Mesenchymal stem cell (in vitro differentiated cells and primary cell): Measurements from ENCODE around the gene TM9SF2.
A peak's percentile ranks its signal among the peaks of the same experiment; 100 is the strongest.
"Not testable (repeated sequence)": the region's sequence is repeated elsewhere in the genome, so short reads cannot be mapped to it uniquely, and the experiment has no call there.

Source experiments
- DNase-seq: peaks from one replicate; pipeline ENCODE4 v3.0.0-alpha.2; 2013
- H2AFZ ChIP-seq: one replicate; pipeline ENCODE4 v1.6.1; 2013; ENCODE audit warnings: low read depth, mild to moderate bottlenecking, control low read depth, inconsistent platforms, low read length, moderate library complexity
- H2AK5ac ChIP-seq: 2 replicates; pipeline ENCODE4 v1.6.1; 2013; ENCODE audit warnings: low read length, moderate library complexity, mild to moderate bottlenecking, inconsistent platforms; ENCODE audit not compliant: severe bottlenecking
- H2BK120ac ChIP-seq: one replicate; pipeline ENCODE4 v1.6.1; 2013; ENCODE audit warnings: low read depth, mild to moderate bottlenecking, inconsistent platforms, low read length, moderate library complexity
- H2BK12ac ChIP-seq, 2 experiments: one replicate each; pipeline ENCODE4 v1.6.1; 2013; ENCODE audit warnings: inconsistent platforms in 2 of 2, low read length in 2 of 2, mild to moderate bottlenecking in 2 of 2, moderate library complexity in 2 of 2, control low read depth in 1 of 2
- H2BK15ac ChIP-seq: one replicate; pipeline ENCODE4 v1.6.1; 2013; ENCODE audit warnings: mild to moderate bottlenecking, low read depth, inconsistent platforms; ENCODE audit not compliant: poor library complexity, severe bottlenecking
- H2BK5ac ChIP-seq: 2 replicates; pipeline ENCODE4 v1.6.1; 2013; ENCODE audit warnings: low read depth, mild to moderate bottlenecking, low read length, control low read depth, inconsistent platforms; ENCODE audit not compliant: poor library complexity, severe bottlenecking
- H3K14ac ChIP-seq, 2 experiments: one replicate each; pipeline ENCODE4 v1.6.1; 2013; ENCODE audit warnings: inconsistent platforms in 2 of 2, low read length in 2 of 2, control low read depth in 1 of 2, mild to moderate bottlenecking in 1 of 2, moderate library complexity in 1 of 2
- H3K18ac ChIP-seq, 2 experiments: one replicate each; pipeline ENCODE4 v1.6.1; 2013; ENCODE audit warnings: inconsistent platforms in 2 of 2, low read length in 2 of 2, control low read depth in 1 of 2, low read depth in 1 of 2, mild to moderate bottlenecking in 1 of 2
- H3K23ac ChIP-seq, 2 experiments: one replicate each; pipeline ENCODE4 v1.6.1; 2013; ENCODE audit warnings: inconsistent platforms in 2 of 2, low read length in 2 of 2, mild to moderate bottlenecking in 2 of 2, moderate library complexity in 2 of 2, control low read depth in 1 of 2
- H3K27ac ChIP-seq: 2 replicates; pipeline ENCODE4 v1.5.1; 2013; ENCODE audit warnings: mild to moderate bottlenecking, moderate library complexity, low read length, control low read depth, inconsistent platforms; ENCODE audit not compliant: poor library complexity, severe bottlenecking
- H3K27me3 ChIP-seq, 2 experiments: 2 replicates each; pipeline versions ENCODE4 v1.6.1 to v1.7.0; 2013; ENCODE audit warnings: low read length in 2 of 2, mild to moderate bottlenecking in 2 of 2, moderate library complexity in 2 of 2, control low read depth in 1 of 2, inconsistent platforms in 1 of 2; ENCODE audit not compliant: control insufficient read depth in 1 of 2, insufficient read depth in 1 of 2
- H3K36me3 ChIP-seq, 2 experiments: 2 replicates each; pipeline versions ENCODE4 v1.6.1 to v1.7.0; 2013; ENCODE audit warnings: low read length in 2 of 2, control low read depth in 1 of 2, inconsistent platforms in 1 of 2, low read depth in 1 of 2, mild to moderate bottlenecking in 1 of 2; ENCODE audit not compliant: insufficient read depth in 2 of 2, control insufficient read depth in 1 of 2
- H3K4ac ChIP-seq, 2 experiments: one replicate each; pipeline ENCODE4 v1.6.1; 2013; ENCODE audit warnings: inconsistent platforms in 2 of 2, low read length in 2 of 2, mild to moderate bottlenecking in 2 of 2, moderate library complexity in 2 of 2, control low read depth in 1 of 2, low read depth in 1 of 2
- H3K4me1 ChIP-seq: 2 replicates; pipeline ENCODE4 v1.6.1; 2013; ENCODE audit warnings: low read depth, low read length, control low read depth; ENCODE audit not compliant: control insufficient read depth, insufficient read depth
- H3K4me2 ChIP-seq: 2 replicates; pipeline ENCODE4 v1.6.1; 2013; ENCODE audit warnings: low read length, mild to moderate bottlenecking, inconsistent platforms; ENCODE audit not compliant: poor library complexity, severe bottlenecking
- H3K4me3 ChIP-seq, 2 experiments: 2 replicates each; pipeline versions ENCODE4 v1.5.1 to v1.7.0; 2013; ENCODE audit warnings: low read length in 2 of 2, mild to moderate bottlenecking in 2 of 2, control low read depth in 1 of 2, low read depth in 1 of 2; ENCODE audit not compliant: insufficient read depth in 1 of 2
- H3K79me1 ChIP-seq: replicated peaks from 2 replicates; pipeline ENCODE4 v1.6.1; 2013; ENCODE audit warnings: mild to moderate bottlenecking, control low read depth, low read length, inconsistent platforms; ENCODE audit not compliant: poor library complexity, severe bottlenecking
- H3K9ac ChIP-seq: 2 replicates; pipeline ENCODE4 v1.7.0; 2013; ENCODE audit warnings: mild to moderate bottlenecking, low read length, moderate library complexity
- H3K9me3 ChIP-seq: 2 replicates; pipeline ENCODE4 v1.7.0; 2013; ENCODE audit warnings: mild to moderate bottlenecking, low read length; ENCODE audit not compliant: control insufficient read depth
- H4K8ac ChIP-seq: one replicate; pipeline ENCODE4 v1.6.1; 2013; ENCODE audit warnings: inconsistent platforms, mild to moderate bottlenecking, low read length, moderate library complexity
- H4K91ac ChIP-seq: one replicate; pipeline ENCODE4 v1.6.1; 2013; ENCODE audit warnings: mild to moderate bottlenecking, low read length, inconsistent platforms
- WGBS: methylation state at CpG from one replicate; pipeline ENCODE4 v1.1.7; 2013; ENCODE audit warnings: mixed read lengths; 5-methylcytosine and 5-hydroxymethylcytosine counted together

TM9SF2 gene

DNA sequence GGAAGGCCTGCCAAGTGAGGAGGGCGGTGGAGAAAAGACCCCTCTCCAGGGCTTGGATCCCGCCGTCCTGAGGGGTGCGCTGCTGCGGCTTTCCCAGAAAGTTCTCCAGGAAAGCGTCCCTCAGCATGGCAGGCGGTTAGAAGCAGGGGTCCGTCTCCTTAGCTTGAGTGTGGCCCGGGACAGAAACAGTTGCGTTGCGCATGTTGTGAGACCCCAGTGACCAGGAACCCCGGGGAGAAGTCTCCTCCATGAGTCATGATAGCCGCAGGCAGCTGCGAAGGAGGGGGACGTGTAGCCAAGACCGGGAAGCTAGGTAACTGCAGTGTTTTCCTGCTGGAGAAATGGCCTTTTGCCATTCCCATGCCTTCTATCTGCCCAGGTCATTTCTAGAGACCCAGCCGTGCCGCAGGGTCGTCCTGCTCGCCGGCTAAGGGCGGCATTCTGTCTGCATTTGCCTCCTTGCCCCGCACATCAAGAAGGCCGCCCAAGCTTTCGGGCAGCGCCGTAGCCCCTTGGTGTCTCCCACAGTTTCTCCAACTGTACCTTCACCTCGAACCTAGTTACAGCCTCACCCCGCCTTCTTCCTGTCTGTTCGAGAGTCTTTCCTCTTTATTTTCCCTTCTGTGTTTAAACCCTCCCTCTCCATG, 64.3 kb downstream of the TM9SF2 start:
- no peak overlapping the region for H4K8ac ChIP-seq
- no peak overlapping the region for H3K9ac ChIP-seq
- H3K4me1 ChIP-seq: peaks cover 7% of the 10 kb centered on the region
- no peak overlapping the region for H2AK5ac ChIP-seq
- DNase-seq: no peak
- H3K9me3 ChIP-seq: no peaks in the 10 kb centered on the region
- H3K4me3 ChIP-seq: peak overlapping the region in 1 of 2 experiments; percentile 47
- H2BK15ac ChIP-seq: no peak overlapping the region
- H3K36me3 ChIP-seq: peaks cover 21 to 40% of the 10 kb centered on the region in 2 experiments
- no peak overlapping the region for H2AFZ ChIP-seq
- H2BK5ac ChIP-seq: peak overlapping the region; percentile 66
- H3K27ac ChIP-seq: no peak overlapping the region
- peaks cover 1% of the 10 kb centered on the region for H3K79me1 ChIP-seq
- H3K14ac ChIP-seq: no peak overlapping the region
- H3K18ac ChIP-seq: no peak overlapping the region
- H3K4me2 ChIP-seq: no peak overlapping the region
- H2BK12ac ChIP-seq: no peak overlapping the region
- H2BK120ac ChIP-seq: no peak overlapping the region
- 95% methylated on average over 30 of the region's 30 CpGs for WGBS
- H3K27me3 ChIP-seq: no peaks in the 10 kb centered on the region
- H3K4ac ChIP-seq: no peak overlapping the region
- no peak overlapping the region for H3K23ac ChIP-seq
- no peak overlapping the region for H4K91ac ChIP-seq

DNA sequence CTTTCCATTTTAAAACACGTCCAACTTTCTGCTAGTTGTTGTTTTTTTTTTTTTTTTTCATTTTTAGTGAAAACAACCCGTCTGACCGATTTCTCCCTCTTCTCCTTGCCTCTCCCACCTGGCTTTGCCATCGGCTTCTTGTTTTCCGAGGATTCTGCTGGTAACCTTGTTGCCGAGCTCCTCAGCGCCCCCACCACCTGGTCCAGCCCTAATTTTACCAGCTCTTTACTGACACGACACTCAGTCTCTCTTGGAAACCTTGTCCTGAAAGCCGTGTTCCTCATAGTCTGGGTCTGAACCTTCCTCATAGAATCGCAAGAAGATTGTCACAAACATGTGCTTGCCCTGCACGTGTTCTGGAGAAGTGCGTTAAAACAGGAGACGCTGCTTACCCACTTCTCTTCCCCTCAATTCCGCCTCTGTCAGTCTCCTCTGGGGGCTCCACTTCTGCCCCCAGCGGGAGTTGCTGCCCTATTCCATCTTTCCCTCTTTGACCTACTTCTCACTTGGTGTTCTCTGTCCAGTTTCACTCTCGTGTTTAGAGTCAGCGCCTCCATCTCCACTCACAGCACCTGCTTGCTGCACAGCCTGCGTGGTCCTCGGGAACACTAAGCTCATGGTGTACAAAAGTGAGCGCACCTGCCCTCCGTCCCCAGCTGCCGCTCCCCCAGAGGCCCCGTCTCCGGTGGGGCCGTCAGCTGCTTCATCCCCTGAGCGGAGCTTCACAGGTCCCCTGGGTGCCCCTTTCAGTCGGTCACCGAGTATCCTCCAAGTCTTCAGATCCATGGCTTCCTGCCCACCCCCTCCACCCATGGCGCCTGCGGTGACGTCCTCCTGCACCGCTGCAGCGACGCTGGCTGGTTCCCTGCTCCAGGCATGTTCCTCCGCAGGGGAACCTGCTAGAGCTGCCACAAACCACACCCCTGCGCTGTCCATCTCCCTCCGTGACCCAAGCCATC, 65.1 kb downstream of the TM9SF2 start:
- Histone ChIP-seq H2BK12ac (no peak overlapping the region), H3K9ac (no peak overlapping the region), H2BK120ac (no peak overlapping the region), H4K91ac (no peak overlapping the region), H3K4me2 (no peak overlapping the region), H2AK5ac (no peak overlapping the region), H3K23ac (no peak overlapping the region), H3K27me3 (no peaks in the 10 kb centered on the region), H3K14ac (no peak overlapping the region), H2AFZ (no peak overlapping the region), H4K8ac (no peak overlapping the region), H3K27ac (no peak overlapping the region), H3K4me3 (peak overlapping the region in 1 of 2 experiments; percentile 39), H3K18ac (no peak overlapping the region), H2BK15ac (no peak overlapping the region), H3K9me3 (no peaks in the 10 kb centered on the region), H3K36me3 (peaks cover 21 to 33% of the 10 kb centered on the region in 2 experiments), H2BK5ac (no peak overlapping the region), H3K4ac (no peak overlapping the region), H3K79me1 (peaks cover 1% of the 10 kb centered on the region), H3K4me1 (peaks cover 7% of the 10 kb centered on the region)
- 96% methylated on average over 37 of the region's 37 CpGs for WGBS
- DNase-seq: no peak

DNA sequence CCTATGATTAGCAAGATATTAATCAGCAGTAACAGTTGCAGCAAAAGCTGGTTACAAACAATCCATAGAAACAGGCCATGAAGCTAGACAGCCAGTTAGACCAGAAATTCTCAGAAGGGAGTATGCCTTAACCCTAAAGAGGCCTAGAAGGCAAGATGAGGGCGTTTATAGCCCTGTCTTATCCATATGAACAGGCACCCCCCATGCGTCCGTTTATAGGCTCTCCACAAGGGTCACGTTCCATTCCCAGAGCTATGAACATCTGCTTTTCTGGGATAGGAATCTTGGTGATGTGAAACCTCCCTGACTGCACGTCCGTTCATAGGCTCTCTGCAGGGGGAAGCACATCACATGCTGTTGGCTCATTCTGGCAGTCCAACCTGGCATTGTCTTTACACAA, 67.6 kb downstream of the TM9SF2 start:
- WGBS: 95% methylated on average over 4 of the region's 6 CpGs
- not testable (repeated sequence) for H3K79me1 ChIP-seq, H3K4me2 ChIP-seq, H3K27ac ChIP-seq, H2AK5ac ChIP-seq, H3K23ac ChIP-seq, H3K18ac ChIP-seq, H3K27me3 ChIP-seq, H3K14ac ChIP-seq, H3K4me3 ChIP-seq, H2AFZ ChIP-seq, DNase-seq, H4K91ac ChIP-seq, H3K9me3 ChIP-seq, H3K4ac ChIP-seq, H3K9ac ChIP-seq, H2BK120ac ChIP-seq, H4K8ac ChIP-seq, H2BK15ac ChIP-seq, H2BK5ac ChIP-seq, H2BK12ac ChIP-seq
- Histone ChIP-seq H3K4me1 (peaks cover 13% of the 10 kb centered on the region), H3K36me3 (peaks cover 8 to 21% of the 10 kb centered on the region in 2 experiments)

DNA sequence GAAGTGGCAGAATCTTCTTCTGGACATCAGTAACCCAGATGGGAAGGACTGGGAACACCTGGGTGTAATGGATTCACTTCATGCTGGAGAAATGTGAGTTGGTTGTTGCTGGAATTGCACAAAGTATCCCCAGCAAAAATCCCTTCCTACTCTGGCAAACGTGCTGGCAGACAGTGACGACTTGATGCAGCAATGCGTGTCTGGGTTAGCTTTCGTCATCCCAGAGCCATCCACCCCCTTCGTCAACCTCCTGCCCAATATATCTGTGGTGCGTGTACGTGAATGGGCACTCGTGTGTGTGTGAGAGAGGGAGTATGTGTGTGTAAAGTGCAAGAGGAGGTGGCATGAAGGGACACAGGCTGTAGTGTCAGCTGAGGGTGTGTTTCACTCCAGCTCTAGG, 70.9 kb downstream of the TM9SF2 start:
- H4K91ac ChIP-seq: no peak overlapping the region
- H2BK5ac ChIP-seq: no peak overlapping the region
- no peak overlapping the region for H2BK12ac ChIP-seq
- H3K27me3 ChIP-seq: peaks cover 0 to 7% of the 10 kb centered on the region in 2 experiments
- H3K4ac ChIP-seq: no peak overlapping the region
- 86% methylated on average over 8 of the region's 8 CpGs for WGBS
- H3K18ac ChIP-seq: no peak overlapping the region
- peaks cover 0 to 4% of the 10 kb centered on the region in 2 experiments for H3K36me3 ChIP-seq
- H3K4me2 ChIP-seq: no peak overlapping the region
- H3K79me1 ChIP-seq: no peaks in the 10 kb centered on the region
- H3K23ac ChIP-seq: no peak overlapping the region
- H3K9me3 ChIP-seq: no peaks in the 10 kb centered on the region
- no peak overlapping the region for H4K8ac ChIP-seq
- no peak overlapping the region for H3K4me3 ChIP-seq
- H3K27ac ChIP-seq: peak overlapping the region; percentile 70
- H2BK120ac ChIP-seq: no peak overlapping the region
- peaks cover 6% of the 10 kb centered on the region for H3K4me1 ChIP-seq
- H2AFZ ChIP-seq: no peak overlapping the region
- DNase-seq: no peak
- H2AK5ac ChIP-seq: no peak overlapping the region
- H3K9ac ChIP-seq: no peak overlapping the region
- H2BK15ac ChIP-seq: no peak overlapping the region
- H3K14ac ChIP-seq: no peak overlapping the region
